ENCODE data around the gene TLE3.

GRCh38 chr15:70128414-70129140 is 30.9 kb upstream of the TLE3 start:
- TF ChIP-seq BACH2 (CRISPR knock-in tag; IDR thresholded peaks at IDR 0.05; ENCODE audit: borderline replicate concordance) (no peak), SNAI2 (CRISPR knock-in tag; IDR thresholded peaks at IDR 0.05) (no peak), OSR1 (CRISPR knock-in tag; IDR thresholded peaks at IDR 0.05) (no peak), TOX (CRISPR knock-in tag; IDR thresholded peaks at IDR 0.05; ENCODE audit: borderline replicate concordance) (no peak), PATZ1 (CRISPR knock-in tag; IDR thresholded peaks at IDR 0.05; ENCODE audit: borderline replicate concordance) (no peak), TSHZ2 (CRISPR knock-in tag; IDR thresholded peaks at IDR 0.05) (no peak), ZC3H10 (CRISPR knock-in tag; IDR thresholded peaks at IDR 0.05) (no peak), ISL1 (CRISPR knock-in tag; IDR thresholded peaks at IDR 0.05) (no peak), GLIS3 (CRISPR knock-in tag; IDR thresholded peaks at IDR 0.05) (no peak), ZFP30 (CRISPR knock-in tag; IDR thresholded peaks at IDR 0.05) (no peak), ZFP3 (CRISPR knock-in tag; IDR thresholded peaks at IDR 0.05) (no peak), RARB (CRISPR knock-in tag; IDR thresholded peaks at IDR 0.05) (no peak)

Measured in SK-N-SH treated with all-trans-retinoic acid at 6 μM for 48 hours (cell line).